ENCODE data around the gene GJA9.

DNA sequence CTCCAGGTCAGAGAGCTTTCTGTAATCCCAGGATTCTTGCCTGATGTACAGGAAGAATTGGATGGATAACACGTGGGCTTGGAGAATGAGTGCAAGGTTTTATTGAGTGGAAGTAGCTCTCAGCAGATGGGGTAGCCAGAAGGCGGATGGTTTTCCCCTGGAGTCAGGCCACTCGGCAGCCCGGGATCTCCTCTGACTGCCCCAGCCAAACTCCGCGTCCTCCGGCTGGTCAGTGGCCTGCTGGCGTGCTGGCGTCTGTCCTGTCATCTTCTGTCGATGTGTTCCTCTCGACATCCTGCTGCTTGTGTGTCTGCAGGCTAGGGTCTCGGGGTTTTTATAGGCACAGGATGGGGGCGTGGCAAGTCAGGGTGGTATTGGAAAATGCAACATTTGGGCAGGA lies 27.4 kb upstream of the GJA9 start:
- no peak for TF ChIP-seq POLR2A (IDR thresholded peaks at IDR 0.05)
- TF ChIP-seq, protein P1, sequence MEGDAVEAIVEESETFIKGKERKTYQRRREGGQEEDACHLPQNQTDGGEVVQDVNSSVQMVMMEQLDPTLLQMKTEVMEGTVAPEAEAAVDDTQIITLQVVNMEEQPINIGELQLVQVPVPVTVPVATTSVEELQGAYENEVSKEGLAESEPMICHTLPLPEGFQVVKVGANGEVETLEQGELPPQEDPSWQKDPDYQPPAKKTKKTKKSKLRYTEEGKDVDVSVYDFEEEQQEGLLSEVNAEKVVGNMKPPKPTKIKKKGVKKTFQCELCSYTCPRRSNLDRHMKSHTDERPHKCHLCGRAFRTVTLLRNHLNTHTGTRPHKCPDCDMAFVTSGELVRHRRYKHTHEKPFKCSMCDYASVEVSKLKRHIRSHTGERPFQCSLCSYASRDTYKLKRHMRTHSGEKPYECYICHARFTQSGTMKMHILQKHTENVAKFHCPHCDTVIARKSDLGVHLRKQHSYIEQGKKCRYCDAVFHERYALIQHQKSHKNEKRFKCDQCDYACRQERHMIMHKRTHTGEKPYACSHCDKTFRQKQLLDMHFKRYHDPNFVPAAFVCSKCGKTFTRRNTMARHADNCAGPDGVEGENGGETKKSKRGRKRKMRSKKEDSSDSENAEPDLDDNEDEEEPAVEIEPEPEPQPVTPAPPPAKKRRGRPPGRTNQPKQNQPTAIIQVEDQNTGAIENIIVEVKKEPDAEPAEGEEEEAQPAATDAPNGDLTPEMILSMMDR (IDR thresholded peaks at IDR 0.05) = no peak
